ENCODE results near the gene EPHB3. TPM values are rescaled to one million over a fixed set of nuclear protein-coding genes. Genes with fewer than 3 reads are reported as not detected.

Gene EPHB3
- total and polyA plus RNA-seq, 2 donors (not counting 3 experiments of a cell fraction or from before 2014, with no cell fraction given), result 0.01 TPM; not detected in 1

DNA sequence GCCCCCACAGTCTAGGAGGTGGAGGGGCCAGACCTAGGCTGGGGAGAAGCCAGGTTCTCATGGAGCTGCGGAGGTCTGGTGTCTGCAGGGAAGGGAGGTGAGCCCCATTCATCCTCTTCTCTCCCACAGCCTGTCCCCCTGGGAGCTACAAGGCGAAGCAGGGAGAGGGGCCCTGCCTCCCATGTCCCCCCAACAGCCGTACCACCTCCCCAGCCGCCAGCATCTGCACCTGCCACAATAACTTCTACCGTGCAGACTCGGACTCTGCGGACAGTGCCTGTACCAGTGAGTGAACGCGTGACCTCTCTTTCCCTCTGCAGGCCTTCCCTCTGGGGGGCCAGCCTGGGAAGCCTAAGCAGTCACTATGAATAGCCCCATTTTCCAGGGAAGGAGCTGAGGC lies 14.1 kb downstream of the EPHB3 start:
- DNase-seq (ENCODE audit: low read depth, low spot score), result no peak
- Histone ChIP-seq H3K36me3 (ENCODE audit: control insufficient read depth in 2 of 2, extremely low read depth in 1 of 2, insufficient read depth in 2 of 2, low read length in 2 of 2) (no peaks in the 10 kb centered on the region), H2AFZ (ENCODE audit: low read depth, low read length) (no peak overlapping the region), H3K9ac (replicated peaks; ENCODE audit: extremely low read depth, insufficient read depth, low read length) (no peak overlapping the region), H3K4me1 (ENCODE audit: control insufficient read depth, extremely low read depth, insufficient read depth, low read length) (no peaks in the 10 kb centered on the region), H3K9me3 (replicated peaks; ENCODE audit: control insufficient read depth, insufficient read depth, low read length) (no peaks in the 10 kb centered on the region), H3K4me2 (ENCODE audit: insufficient read depth, low read length) (no peak overlapping the region), H3K27ac (ENCODE audit: insufficient read depth, low read depth, low read length) (no peak overlapping the region), H3K27me3 (ENCODE audit: control insufficient read depth in 2 of 2, insufficient read depth in 2 of 2, low read length in 2 of 2) (peaks cover under 1 to 2% of the 10 kb centered on the region in 2 experiments), H4K20me1 (replicated peaks; ENCODE audit: control insufficient read depth, extremely low read depth, insufficient read depth, low read length) (no peaks in the 10 kb centered on the region), H3K4me3 (replicated peaks in 1 of 3; ENCODE audit: insufficient read depth in 1 of 3, low read depth in 1 of 3, low read length in 3 of 3) (no peak overlapping the region), H3K79me2 (ENCODE audit: control insufficient read depth, insufficient read depth, low read length) (no peaks in the 10 kb centered on the region), H3K9me1 (replicated peaks; ENCODE audit: control insufficient read depth, extremely low read depth, insufficient read depth, low read length) (no peaks in the 10 kb centered on the region)
- TF ChIP-seq MYC (IDR thresholded peaks at IDR 0.05; ENCODE audit: low read depth, low read length) (no peak), EZH2 (IDR thresholded peaks at IDR 0.05; ENCODE audit: borderline replicate concordance, low read depth, low read length, severe bottlenecking) (no peak), GATA2 (IDR thresholded peaks at IDR 0.05; ENCODE audit: insufficient read depth, insufficient read length, low read depth, low read length) (no peak), POLR2AphosphoS5 (IDR thresholded peaks at IDR 0.05; ENCODE audit: insufficient read depth, low read depth, low read length) (no peak), MAX (IDR thresholded peaks at IDR 0.05; ENCODE audit: insufficient read depth, insufficient read length) (no peak), FOS (IDR thresholded peaks at IDR 0.05; ENCODE audit: borderline replicate concordance, insufficient read depth, low read length) (no peak), POLR2A (IDR thresholded peaks at IDR 0.05; ENCODE audit: low read depth, low read length) (no peak), CTCF (IDR thresholded peaks at IDR 0.05; ENCODE audit: extremely low read depth in 1 of 2, insufficient read depth in 1 of 2, low read depth in 1 of 2, low read length in 2 of 2) (no peak), JUN (IDR thresholded peaks at IDR 0.05; ENCODE audit: borderline replicate concordance, insufficient read depth, insufficient read length, low read depth) (no peak)
- FAIRE-seq, result no peak
- no TSS peak for BruUV-seq (replicated peaks)
- POLR2A ChIA-PET, result no interaction called here
- dilution Hi-C loops (cut with MboI; ENCODE audit: extremely low pct_ligation_motif_present, low sequenced_read_pairs), result no loop called here
- CTCF ChIA-PET, result interaction anchor here (1.2 to 1.8 kb wide), 4 partner anchors 14 to 203 kb away, joined by 3 to 10 read pairs (median 4); partner anchors contain the start of gene EPHB3
- intact Hi-C loops (cut with micrococcal nuclease), result no loop called here

All from endothelial cell of umbilical vein (primary cell).